GM19025 (cell line): ENCODE data around the gene KRTAP12-4.
"Not testable (repeated sequence)": the region's sequence is repeated elsewhere in the genome, so short reads cannot be mapped to it uniquely, and the experiment has no call there.

Experiments
- ATAC-seq: cut with Tn5 transposase; IDR thresholded peaks from one replicate; pipeline ENCODE4 v1.9.1; 2021; ENCODE audit warnings: mild to moderate bottlenecking, low read depth, moderate library complexity; ENCODE audit not compliant: unreplicated experiment

The KRTAP12-4 gene

GRCh38 chr21:44654576-44655175 lies at the start of gene KRTAP12-4:
KRTAP12-4 (minus strand) TSS chr21:44654659; CDS start chr21:44654614, 45 bp downstream.
- ATAC-seq = no peak

- ATAC-seq = no peak
Measured at GRCh38 chr21:44703731-44704635, 49.5 kb upstream of the KRTAP12-4 start.

- ATAC-seq = no peak
Measured at GRCh38 chr21:44702973-44703730, 48.7 kb upstream of the KRTAP12-4 start.

GRCh38 chr21:44702111-44702972 lies 47.9 kb upstream of the KRTAP12-4 start:
- ATAC-seq = no peak

- ATAC-seq = no peak
Measured at GRCh38 chr21:44701541-44701940, 47.1 kb upstream of the KRTAP12-4 start.

- no peak for ATAC-seq
Measured at GRCh38 chr21:44701023-44701400, 46.6 kb upstream of the KRTAP12-4 start.

GRCh38 chr21:44700101-44701022 lies 45.9 kb upstream of the KRTAP12-4 start:
- no peak for ATAC-seq

GRCh38 chr21:44699502-44700001 lies 45.1 kb upstream of the KRTAP12-4 start:
- ATAC-seq = no peak

GRCh38 chr21:44697811-44698734 lies 43.6 kb upstream of the KRTAP12-4 start:
- no peak for ATAC-seq

- not testable (repeated sequence) for ATAC-seq
Measured at GRCh38 chr21:44697172-44697810, 42.8 kb upstream of the KRTAP12-4 start, which contains the start of gene KRTAP10-12. KRTAP10-12 (plus strand) TSS chr21:44697172; CDS start chr21:44697202, 30 bp downstream.

- no peak for ATAC-seq
Measured at GRCh38 chr21:44696572-44696971, 42.1 kb upstream of the KRTAP12-4 start.

GRCh38 chr21:44695641-44696040 lies 41.2 kb upstream of the KRTAP12-4 start:
- ATAC-seq = no peak

GRCh38 chr21:44695184-44695583 lies 40.7 kb upstream of the KRTAP12-4 start:
- no peak for ATAC-seq

GRCh38 chr21:44694776-44695175 lies 40.3 kb upstream of the KRTAP12-4 start:
- ATAC-seq = no peak

GRCh38 chr21:44692798-44693512 lies 38.5 kb upstream of the KRTAP12-4 start:
- ATAC-seq = no peak

GRCh38 chr21:44691686-44692085 lies 37.2 kb upstream of the KRTAP12-4 start:
- no peak for ATAC-seq

- ATAC-seq = not testable (repeated sequence)
Measured at GRCh38 chr21:44689740-44690139, 35.3 kb upstream of the KRTAP12-4 start.
